Measurements from ENCODE around the gene KCTD21. TPM values are rescaled to one million over a fixed set of nuclear protein-coding genes. Genes with fewer than 3 reads are reported as not detected.

Gene KCTD21
- total RNA-seq, 2 experiments from 2014 or later: 4.1 to 5.2 TPM

GRCh38 chr11:78221396-78222315 is 33.2 kb upstream of the KCTD21 start:
- Mint-ChIP-seq H3K27ac (no peak overlapping the region), H3K4me3 (no peak overlapping the region), H3K4me1 (ENCODE audit: low read depth) (peaks cover 11% of the 10 kb centered on the region), H3K27me3 (no peaks in the 10 kb centered on the region), H3K9me3 (no peaks in the 10 kb centered on the region), H3K36me3 (ENCODE audit: low read depth) (no peaks in the 10 kb centered on the region)
- CTCF ChIA-PET: interaction anchor here (1.1 kb wide), 1 partner anchor 342 kb away, joined by 3 read pairs; no protein-coding TSS in a partner anchor
- ATAC-seq (no peak), DNase-seq (no peak)
- intact Hi-C loops (cut with micrococcal nuclease): loop anchor here (10.0 kb wide), 3 partner anchors 63 to 343 kb away; partner anchors contain the start of gene GAB2
- no peak for TF ChIP-seq CTCF (IDR thresholded peaks at IDR 0.05)
- POLR2A ChIA-PET: no interaction called here

- CTCF ChIA-PET: interaction anchor here (0.8 to 1.3 kb wide), 3 partner anchors 8 to 344 kb away, joined by 3 read pairs; no protein-coding TSS in a partner anchor
- H3K9me3 Mint-ChIP-seq: no peaks in the 10 kb centered on the region
- ATAC-seq (peak; percentile 39), DNase-seq (peak; percentile 20)
- H3K27ac Mint-ChIP-seq: peak overlapping the region; percentile 16
- H3K27me3 Mint-ChIP-seq: no peaks in the 10 kb centered on the region
- H3K4me1 Mint-ChIP-seq (ENCODE audit: low read depth): peaks cover 11% of the 10 kb centered on the region
- POLR2A ChIA-PET: no interaction called here
- no peaks in the 10 kb centered on the region for H3K36me3 Mint-ChIP-seq (ENCODE audit: low read depth)
- intact Hi-C loops (cut with micrococcal nuclease): loop anchor here (10.0 kb wide), 3 partner anchors 64 to 344 kb away; partner anchors contain the start of gene GAB2
- no peak overlapping the region for H3K4me3 Mint-ChIP-seq
- TF ChIP-seq CTCF (IDR thresholded peaks at IDR 0.05): no peak
These were observed 32.1 kb upstream of the KCTD21 start for GRCh38 chr11:78220218-78221157.

GRCh38 chr11:78219493-78220217 is 31.2 kb upstream of the KCTD21 start:
- intact Hi-C loops (cut with micrococcal nuclease): loop anchor here (10.0 kb wide), 3 partner anchors 65 to 345 kb away; partner anchors contain the start of gene GAB2
- ATAC-seq (no peak), DNase-seq (no peak)
- Mint-ChIP-seq H3K27ac (no peak overlapping the region), H3K9me3 (no peaks in the 10 kb centered on the region), H3K4me3 (no peak overlapping the region), H3K36me3 (ENCODE audit: low read depth) (peaks cover 2% of the 10 kb centered on the region), H3K4me1 (ENCODE audit: low read depth) (peaks cover 11% of the 10 kb centered on the region), H3K27me3 (no peaks in the 10 kb centered on the region)
- no peak for TF ChIP-seq CTCF (IDR thresholded peaks at IDR 0.05)
- ChIA-PET POLR2A (no interaction called here), CTCF (interaction anchor here (0.8 to 1.3 kb wide), 2 partner anchors 9 to 345 kb away, joined by 3 read pairs; no protein-coding TSS in a partner anchor)

GRCh38 chr11:78218707-78219492 is 30.5 kb upstream of the KCTD21 start:
- DNase-seq (no peak), ATAC-seq (no peak)
- POLR2A ChIA-PET: no interaction called here
- H3K36me3 Mint-ChIP-seq (ENCODE audit: low read depth): peaks cover 2% of the 10 kb centered on the region
- H3K4me3 Mint-ChIP-seq: no peak overlapping the region
- H3K4me1 Mint-ChIP-seq (ENCODE audit: low read depth): peaks cover 11% of the 10 kb centered on the region
- CTCF ChIA-PET: interaction anchor here (1.3 kb wide), 1 partner anchor 10 kb away, joined by 3 read pairs; no protein-coding TSS in a partner anchor
- no peaks in the 10 kb centered on the region for H3K27me3 Mint-ChIP-seq
- no peak overlapping the region for H3K27ac Mint-ChIP-seq
- no peak for TF ChIP-seq CTCF (IDR thresholded peaks at IDR 0.05)
- H3K9me3 Mint-ChIP-seq: no peaks in the 10 kb centered on the region
- intact Hi-C loops (cut with micrococcal nuclease): no loop called here
